ENCODE measurements around the gene TMEM161A.
"Not testable (repeated sequence)": the region's sequence is repeated elsewhere in the genome, so short reads cannot be mapped to it uniquely, and the experiment has no call there.

Gene TMEM161A

DNA sequence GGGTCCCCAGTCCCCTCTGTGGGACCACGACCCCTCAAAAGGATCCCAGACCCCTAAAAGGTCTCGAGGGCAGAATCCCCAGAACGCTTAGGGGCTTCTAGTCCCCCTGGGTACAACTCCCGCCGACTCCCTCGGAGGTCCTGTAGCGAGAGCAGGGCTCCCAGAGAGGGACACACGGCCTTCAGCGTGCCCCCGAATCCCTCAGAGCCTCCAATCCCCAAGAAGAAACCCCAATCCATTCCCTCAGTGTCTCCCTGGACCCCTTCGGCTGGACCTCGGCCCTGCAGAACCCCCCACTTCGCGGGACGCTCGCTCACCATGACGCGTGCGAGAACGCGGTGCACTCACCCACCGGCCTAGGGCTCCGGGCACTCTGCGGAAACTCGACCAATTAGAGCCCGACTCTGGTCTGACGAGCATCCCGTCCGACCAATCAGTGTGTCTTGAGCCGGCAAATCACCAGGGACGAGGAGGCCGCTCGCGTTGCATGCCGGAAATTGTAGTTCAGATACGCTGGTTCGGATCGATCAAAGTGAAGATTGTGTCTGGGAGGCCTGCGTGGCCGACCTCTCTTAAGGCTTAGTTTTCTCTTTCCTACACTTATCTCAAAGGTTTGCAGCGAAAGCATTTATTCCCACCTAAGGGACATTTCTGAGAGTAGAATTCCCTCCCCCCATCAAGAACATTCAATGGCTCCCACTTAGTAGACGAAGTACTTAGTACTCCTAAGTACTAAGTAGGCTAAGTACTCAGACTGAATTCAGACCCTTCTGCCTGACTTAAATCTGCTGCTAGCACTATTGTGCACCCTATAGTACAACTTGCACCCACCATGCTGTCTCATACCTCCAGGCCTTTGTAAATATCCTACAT lies at the start of gene TMEM161A:
Gene TMEM161A (minus strand): TSS at position 370 of the 873 bp plus-strand sequence. CDS start 50 bp downstream, at position 320.
- DNase-seq (ENCODE audit: low read depth in 2 of 2), result peak; percentile 98 to 99

DNA sequence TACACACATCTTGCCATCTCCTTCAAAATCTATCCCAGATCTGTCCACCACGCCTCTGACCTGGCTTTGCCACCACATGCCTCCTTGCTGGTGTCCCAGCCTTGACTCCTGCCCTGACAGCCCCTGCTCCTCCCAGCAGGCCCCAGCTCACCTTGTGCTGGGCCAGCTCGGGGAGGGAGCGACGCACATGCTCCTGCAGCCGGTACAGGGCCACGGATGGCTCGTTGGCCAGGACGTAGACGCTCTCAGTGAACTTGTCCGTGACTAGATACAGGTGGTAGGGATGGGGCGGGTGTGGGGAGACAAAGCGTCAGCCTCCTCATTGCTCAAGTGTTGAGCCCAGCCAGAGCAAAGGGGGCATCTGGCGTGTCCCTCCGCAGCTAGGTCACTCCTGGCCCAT lies 48.5 kb upstream of the TMEM161A start:
- DNase-seq (ENCODE audit: low read depth in 2 of 2), result no peak

DNA sequence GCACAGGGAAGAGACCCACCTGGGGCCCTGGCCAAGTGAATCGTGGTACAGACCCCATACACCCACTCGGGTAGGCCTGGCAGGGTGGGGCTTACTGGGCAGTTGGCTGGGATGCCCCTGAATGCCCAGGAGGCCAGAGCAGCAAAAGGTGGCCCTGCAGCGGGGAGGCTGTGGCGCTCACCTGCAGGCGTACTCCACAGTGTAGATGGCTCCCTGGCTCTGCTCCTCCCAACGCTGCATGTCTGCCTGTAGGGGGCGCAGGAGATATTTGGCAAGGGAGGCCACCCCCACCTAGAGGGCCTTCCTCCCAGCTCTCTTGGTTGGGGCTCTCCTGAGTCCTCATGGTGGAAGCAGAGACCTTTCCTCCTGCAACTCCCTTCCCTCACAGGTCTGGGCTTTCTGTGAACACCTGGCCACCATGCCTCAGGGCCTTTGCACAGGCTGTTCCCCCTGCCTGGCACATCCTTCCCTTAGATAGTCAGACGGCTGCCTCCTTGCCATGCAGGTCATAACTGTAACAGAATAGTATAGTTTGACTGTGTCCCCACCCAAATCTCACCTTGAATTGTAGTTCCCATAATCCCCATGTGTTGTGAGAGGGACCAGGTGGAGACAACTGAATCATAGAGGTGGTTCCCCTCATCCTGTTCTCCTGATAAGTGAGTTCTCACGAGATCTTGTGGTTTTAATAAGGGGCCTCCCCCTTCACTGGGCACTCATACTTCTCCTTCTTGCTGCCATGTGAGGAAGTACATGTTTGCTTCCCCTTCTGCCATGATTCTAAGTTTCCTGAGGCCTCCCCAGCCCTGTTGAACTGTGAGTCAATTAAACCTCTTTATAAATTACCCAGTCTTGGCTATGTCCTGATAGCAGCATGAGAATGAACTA lies 47.8 kb upstream of the TMEM161A start:
- no peak for DNase-seq (ENCODE audit: low read depth in 2 of 2)

DNA sequence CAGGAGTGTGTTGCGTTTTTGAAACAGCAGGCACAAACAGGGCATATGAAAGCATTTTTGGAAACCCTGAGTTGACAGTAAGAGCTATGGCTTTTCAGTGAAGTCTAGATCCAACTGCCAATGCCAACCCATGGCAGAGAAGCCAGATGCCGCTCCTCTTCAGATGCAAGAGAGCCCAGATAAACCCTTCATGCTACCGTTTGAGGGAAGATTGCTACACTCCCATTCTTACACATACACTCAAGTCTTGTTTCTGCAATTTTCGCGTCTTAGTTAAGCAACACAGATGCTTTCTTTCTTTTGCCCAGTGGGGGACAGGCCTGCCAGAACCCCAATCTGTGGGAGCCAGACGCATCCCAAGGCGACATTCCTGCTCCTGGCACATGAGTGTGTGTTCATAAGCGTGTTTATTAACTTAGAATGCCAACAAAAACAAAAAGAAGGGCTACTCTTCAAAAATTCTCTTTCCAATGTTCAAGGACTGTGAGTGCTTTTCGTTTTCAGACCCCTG lies 43.3 kb upstream of the TMEM161A start:
- no peak for DNase-seq (ENCODE audit: low read depth in 2 of 2)

DNA sequence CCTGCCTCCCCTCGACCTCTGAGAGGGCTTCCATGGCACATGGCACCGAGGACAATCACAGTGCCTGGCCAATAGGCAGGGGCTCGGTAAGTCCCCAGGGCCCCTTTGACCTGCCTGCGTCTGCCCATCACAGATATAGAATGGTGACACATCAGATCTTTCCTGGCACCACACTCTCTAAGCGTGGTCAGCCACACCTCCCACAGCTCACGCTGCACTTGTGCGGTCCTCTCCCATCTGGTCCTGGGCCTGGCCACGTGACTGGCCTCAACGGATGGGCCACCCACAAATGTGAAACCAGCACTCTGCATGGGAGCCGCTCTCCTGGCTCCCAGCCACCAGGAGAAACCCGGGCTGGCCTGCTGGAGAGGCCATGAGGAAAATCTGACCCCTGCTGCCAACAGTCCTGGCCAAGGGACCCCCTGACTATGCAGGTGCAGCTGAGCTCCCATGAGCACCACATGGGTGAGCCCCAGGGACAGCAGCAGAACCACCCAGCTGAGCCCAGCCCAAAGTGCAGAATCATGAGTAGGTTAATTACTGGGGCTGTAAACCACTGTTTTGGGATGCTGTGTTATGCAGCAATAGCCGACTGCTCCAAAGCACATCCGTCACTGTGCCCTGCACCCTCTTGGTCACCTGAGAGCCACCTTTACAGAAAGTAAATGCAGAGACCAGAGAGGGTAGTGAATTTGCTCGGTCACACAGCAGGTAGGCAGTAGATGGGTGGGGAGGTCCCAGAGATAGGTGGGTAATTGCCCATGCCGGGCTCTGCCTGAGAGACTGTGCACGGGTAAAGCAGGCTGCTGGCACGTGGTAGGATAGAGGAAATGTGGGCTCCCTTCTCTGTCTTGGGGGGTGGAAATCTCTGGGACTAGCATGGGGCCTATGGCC lies 41.5 kb upstream of the TMEM161A start:
- DNase-seq (ENCODE audit: low read depth in 2 of 2), result no peak

DNA sequence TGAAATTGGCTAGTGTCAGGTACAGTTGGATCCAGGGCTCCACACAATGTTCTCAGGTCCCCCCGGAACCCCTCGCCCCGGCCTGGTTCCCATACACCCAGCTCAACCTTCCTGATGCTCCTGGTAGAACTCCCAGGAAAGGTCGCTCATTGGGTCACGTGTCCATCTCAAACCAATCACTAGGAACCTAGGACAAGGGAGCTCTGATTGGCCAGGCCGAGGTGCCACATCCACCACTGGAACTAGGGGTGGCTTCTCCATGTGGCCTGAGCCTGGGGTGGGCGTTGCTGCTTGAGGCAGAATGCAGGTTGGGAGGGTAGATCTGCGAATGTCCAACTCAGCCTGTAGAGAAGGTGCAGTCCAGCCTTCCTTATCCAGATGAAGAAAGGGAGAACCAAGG lies 38.7 kb upstream of the TMEM161A start:
- DNase-seq (ENCODE audit: low read depth in 2 of 2), result no peak

DNA sequence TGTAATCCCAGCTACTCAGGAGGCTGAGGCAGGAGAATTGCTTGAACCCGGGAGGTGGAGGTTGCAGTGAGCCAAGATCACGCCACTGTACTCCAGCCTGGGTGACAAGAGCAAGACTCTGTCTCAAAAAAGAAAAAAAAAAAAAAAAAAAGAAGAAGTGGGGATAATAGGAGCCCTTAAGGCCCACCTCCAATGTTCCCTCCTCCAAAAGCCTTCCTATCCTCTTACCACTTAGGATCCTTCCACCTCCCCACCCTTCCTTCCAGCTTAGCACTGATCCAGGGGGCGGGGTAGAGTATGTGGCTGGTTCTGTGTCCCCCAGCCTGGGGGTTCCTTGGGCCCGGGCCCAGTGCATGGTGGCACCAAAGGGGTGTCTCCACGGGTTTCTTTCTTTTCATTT lies 35.0 kb upstream of the TMEM161A start:
- not testable (repeated sequence) for DNase-seq (ENCODE audit: low read depth in 2 of 2)

DNA sequence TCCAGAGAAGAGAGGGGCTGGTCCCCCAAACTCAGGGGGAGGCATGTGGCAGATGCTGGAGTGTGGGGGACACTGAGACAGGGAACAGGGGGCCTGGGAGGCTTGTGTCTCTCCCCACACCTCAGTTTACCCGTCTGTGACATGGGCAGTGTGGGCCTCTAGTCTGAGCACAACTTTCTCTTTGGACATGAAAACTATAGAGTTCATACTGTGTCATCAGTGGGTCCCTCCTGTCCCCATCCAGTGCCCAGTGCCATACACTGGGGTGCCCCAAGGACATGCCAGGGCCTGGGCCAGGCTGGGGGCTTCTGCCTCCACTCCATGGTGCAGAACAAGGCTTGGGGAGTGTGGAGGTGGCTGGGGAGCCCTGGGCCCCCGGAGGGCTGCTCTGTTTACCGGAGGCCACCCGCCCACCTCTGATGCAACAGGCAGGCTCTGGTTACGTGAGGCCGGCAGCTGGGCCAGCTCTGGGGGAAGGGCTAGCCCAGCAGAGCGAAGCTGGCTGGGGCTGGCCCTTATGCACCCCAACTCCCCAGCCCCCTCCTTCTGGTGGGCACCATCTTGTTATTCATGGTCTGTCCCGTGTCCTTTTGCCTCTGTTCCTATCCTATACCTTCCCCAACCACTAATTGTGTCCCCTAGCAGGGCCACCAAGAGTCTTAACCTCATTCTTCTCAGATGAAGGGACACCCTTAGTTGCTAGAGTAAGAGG lies 33.7 kb upstream of the TMEM161A start:
- peak; percentile 33 to 36 for DNase-seq (ENCODE audit: low read depth in 2 of 2)

DNA sequence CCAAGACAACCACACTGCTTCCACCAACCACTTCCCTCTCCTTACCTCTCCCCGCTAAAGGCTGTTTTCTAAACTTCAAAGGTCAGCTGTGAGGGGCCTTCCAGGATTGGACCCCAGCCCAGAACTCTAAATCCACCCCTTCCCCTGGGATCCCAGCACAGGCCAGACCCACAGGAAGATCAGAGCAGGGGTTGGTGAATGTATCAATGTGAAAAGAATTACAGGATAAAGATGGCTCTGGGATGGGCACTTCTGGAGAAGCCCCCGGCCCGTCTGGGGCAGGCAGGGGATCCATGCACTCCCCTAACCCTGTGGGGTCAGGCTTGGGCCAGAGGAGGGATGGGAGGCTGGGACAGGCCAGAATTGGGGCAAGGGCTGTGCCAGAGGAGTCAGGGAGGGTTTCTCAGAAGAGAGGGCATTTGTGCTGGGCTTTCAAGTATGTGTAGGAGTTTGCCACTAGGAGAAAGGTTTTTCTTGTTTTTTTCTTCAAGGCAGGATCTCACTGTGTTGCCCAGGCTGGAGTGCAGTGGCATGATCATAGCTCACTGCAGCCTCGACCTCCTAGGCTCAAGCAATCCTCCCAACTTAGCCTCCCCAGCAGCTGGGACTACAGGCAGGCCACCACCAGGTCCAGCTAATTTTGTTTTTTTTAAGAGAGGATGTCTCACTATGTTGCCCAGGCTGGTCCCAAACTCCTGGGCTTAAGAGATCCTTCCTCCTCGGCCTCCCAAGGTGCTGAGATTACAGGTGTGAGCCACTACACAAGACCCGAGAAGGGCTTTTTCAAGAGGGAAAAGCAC lies 32.8 kb upstream of the TMEM161A start:
- no peak for DNase-seq (ENCODE audit: low read depth in 2 of 2)

DNA sequence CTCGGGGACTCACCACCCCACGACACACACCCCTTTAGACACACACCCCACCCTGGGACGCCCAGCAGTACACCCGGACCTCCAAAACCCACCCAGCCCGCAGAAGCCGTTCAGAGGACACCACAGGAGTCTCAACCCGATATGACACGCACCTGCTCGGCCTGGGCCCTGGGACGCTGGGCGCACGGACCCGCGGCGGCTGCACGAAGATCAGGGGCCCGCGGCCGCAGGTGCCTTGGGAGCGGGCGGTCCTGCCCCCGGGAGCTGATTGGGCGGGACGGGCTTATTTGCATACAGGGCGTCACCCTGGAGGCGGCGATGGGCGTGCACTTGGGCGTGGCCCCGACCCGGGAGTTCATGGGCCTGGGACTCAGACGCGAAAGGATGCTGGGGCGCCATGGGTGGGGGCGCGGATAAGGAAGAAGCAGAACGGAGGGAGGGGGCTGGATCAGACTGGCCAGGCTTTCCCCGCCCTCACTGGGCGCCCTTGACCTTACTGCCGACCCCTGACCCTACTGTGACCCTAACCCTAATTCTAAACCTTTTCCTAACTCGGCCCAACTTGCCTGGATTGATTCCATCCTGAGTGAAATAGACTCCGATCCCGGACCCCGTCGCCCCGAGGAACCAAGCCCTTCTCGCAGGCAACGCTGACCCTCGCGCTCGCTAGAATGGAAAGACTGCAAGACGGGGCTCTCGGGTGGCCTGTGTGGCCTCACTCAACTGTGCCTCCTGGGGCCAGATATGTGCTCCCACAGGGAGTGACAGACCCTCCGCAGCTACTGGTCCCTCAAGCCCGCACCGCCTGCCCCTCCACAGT lies 32.0 kb upstream of the TMEM161A start, which contains the start of gene MEF2B:
Gene MEF2B (minus strand): TSS at position 211 of the 820 bp plus-strand sequence. CDS start 19,528 bp downstream, outside the sequence.
- no peak for DNase-seq (ENCODE audit: low read depth in 2 of 2)

DNA sequence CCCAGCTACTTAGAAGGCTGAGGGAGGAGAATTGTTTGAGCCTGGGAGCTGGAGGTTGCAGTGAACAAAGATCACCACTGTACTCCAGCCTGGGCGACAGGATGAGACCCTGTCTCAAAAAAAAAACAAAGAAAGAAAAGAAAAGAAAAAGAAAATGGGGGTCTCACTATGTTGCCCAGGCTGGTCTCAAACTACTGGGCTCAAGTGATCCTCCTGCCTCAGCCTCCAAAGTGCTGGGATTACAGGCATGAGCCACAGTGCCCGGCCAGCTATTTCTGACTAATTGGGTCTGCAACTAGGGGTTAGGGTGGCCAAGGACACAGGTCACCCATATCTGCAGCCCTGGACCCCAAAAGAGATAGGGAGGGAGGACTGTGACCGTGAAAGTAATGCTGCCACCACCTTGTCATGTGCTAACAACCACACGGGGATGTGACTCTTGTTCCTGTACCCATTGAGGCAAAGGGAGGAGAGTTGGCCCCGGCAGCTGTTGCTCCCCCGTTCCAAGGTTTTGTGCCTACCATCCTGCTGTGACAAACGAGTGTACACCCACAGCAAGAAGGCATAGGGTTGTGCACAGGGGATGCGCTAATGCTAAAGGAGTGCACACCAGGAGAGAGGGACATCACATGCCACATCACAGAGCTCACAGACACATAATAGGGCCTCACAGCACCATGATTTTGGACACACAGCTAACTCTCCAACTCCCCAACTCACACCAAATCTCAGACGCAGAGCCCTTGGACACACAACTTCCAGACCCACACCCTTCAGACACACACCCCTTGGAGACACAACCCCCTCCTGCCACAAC lies 31.2 kb upstream of the TMEM161A start:
- DNase-seq (ENCODE audit: low read depth in 2 of 2), result no peak

DNA sequence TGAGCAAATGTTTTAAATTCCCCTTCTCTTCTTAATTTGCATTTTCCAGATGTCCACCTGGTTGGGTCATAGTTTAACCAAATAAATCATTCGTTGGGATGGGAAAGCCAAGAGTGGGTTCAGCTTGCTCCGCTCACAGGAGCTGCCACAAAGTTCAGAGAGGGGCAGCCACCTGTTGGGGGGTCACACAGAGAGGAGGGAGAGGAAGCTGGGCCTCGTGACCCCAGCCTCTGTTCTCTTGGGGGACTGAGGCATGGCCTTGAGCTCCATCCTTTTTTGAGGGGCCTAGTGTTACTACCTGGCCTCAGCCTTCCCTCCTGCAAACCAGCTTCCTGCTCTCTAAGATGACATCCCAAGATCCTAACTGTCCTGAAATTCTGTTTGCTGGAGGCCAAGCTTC lies 29.3 kb upstream of the TMEM161A start:
- DNase-seq (ENCODE audit: low read depth in 2 of 2), result no peak

DNA sequence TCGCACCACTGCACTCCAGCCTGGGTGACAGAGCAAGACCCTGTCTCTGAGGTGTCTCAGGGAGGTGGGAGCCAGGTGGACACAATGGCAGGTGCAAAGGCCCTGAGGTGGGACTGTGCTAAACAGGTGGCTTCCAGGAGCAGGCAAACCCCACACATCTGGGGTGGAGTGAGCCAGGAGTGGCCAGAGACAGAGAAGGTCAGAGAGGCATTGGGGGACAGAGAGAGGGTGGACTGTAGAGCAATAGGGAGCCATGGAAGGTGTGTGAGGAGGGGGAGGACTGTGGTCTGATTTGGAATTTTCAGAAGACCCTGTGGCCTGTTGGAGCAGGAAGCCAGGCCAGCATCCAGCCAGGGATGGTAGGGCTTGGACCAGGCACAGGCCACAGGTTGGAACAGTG lies 27.1 kb upstream of the TMEM161A start:
- no peak for DNase-seq (ENCODE audit: low read depth in 2 of 2)

DNA sequence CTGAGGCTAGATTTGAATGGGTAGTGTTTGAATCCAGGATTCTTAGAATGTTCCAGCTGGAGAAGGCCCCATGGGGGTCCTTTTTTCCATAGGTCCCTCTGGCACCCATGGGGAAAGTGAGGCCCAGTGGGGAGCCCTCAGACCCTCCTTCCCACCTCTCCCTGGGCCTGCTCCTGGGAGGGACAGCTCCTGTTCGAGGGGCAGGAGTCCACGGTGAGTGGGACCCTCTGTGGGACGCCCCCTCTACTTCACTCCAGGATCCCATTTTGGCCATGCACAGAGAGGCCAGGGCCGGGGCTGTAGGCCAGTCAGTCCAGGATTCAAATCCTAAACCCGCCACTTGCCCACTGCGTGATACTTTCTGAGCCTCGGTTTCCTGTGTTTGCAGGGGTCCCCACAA lies 24.2 kb upstream of the TMEM161A start:
- no peak for DNase-seq (ENCODE audit: low read depth in 2 of 2)

DNA sequence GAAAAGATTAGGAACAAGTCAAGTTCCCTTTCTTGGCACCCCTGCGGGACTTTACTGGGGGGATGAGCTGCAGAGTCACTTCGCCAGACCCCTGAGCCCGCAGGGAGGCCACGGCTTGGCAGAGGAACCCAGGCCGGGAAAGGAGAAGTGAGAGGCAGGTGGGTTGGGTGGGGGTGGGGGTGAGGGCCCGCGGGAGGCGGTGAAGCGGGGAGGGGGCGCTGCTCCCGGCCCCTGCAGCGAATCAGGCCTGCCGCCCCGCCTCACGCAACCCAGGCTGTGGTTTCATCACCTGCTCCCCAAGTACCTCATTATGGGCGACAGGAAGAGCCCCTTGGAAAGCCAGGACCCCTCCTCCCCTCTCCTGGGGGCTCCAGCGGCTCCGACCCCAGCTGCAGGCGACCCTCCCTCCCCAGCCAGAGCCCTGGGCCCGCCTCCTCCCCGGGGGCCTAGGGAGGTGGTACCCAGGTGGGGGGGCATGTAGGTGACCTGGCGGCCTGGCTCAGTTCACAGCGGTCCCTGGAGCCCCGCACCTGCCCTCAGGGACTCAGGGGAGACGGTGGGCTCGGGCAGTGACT lies 22.3 kb upstream of the TMEM161A start:
- DNase-seq (ENCODE audit: low read depth in 2 of 2), result no peak

DNA sequence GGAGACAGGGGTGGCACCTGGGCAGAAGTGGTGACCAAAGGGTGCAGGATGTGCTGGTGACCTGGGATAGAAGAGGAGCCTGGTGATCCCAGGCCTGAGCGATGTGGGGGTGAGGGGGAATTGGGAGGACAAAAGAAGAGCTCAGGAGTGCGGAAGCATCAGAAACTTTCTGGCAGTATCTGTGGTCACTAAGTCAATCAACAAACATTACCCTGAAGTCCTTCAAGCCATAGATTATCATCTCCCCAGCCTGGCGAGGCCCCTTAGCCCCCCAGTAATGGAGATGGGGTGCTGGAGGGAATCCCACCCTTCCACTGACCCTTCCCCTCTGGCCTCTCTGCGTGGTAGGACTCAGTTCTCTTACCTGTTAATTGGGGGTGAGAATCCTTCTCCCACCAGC lies 21.3 kb upstream of the TMEM161A start:
- DNase-seq (ENCODE audit: low read depth in 2 of 2), result no peak

DNA sequence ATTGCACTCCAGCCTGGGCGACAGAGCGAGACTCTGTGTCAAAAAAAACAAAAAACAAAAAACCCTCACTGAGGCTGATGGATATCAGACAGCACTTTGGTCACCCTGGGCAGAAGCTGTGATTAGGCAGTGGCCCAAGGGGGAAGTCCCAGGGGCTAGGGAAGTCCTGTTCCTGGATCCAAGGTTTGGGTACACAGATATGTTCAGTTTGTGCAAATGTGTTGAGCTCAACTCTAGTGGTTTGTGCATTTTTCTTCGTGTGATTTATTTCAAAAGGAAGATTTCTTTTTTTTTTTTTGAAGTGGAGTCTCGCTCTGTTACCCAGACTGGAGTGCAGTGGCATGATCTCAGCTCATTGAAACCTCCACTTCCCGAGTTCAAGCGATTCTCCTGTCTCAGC lies 19.5 kb upstream of the TMEM161A start:
- DNase-seq (ENCODE audit: low read depth in 2 of 2), result no peak

Measured in fibroblast of skin of left biceps (primary cell).